Neural cell (in vitro differentiated cells): ENCODE measurements around the gene PRDM15.

ENCODE experiments used
- EP300 ChIP-seq: fragments of 450-650 bp; conservative IDR thresholded peaks from 2 replicates; pipeline ENCODE4 v1.6.1; 2014; ENCODE audit warnings: antibody characterized with exemption, mild to moderate bottlenecking, moderate library complexity; ENCODE audit not compliant: poor library complexity, severe bottlenecking
- EZH2 ChIP-seq: fragments of 200-600, 300-800 bp; shearing (Covaris generic), sonication (generic); IDR thresholded peaks from 2 replicates; pipeline ENCODE4 v1.6.1; 2014; ENCODE audit warnings: antibody characterized with exemption, low read length, borderline replicate concordance, mild to moderate bottlenecking; ENCODE audit not compliant: insufficient read depth, poor library complexity, severe bottlenecking
- POLR2AphosphoS5 ChIP-seq: IDR thresholded peaks from 2 replicates; pipeline ENCODE4 v1.6.1; 2012
- RAD21 ChIP-seq: fragments of 450-650 bp; conservative IDR thresholded peaks from 2 replicates; pipeline ENCODE4 v1.6.1; 2014; ENCODE audit warnings: antibody characterized with exemption, mild to moderate bottlenecking, moderate library complexity
- REST ChIP-seq: IDR thresholded peaks from 2 replicates; pipeline ENCODE4 v1.6.1; 2012; ENCODE audit warnings: borderline replicate concordance
- SMC3 ChIP-seq: fragments of 450-650 bp; conservative IDR thresholded peaks from 2 replicates; pipeline ENCODE4 v1.6.1; 2014; ENCODE audit warnings: antibody characterized with exemption, mild to moderate bottlenecking, moderate library complexity; ENCODE audit not compliant: poor library complexity
- TF ChIP-seq, protein P1 (sequence below): fragments of 450-650 bp; IDR thresholded peaks from 2 replicates; pipeline ENCODE4 v1.5.1; 2014; ENCODE audit warnings: antibody characterized with exemption, mild to moderate bottlenecking, moderate library complexity; ENCODE audit not compliant: poor library complexity, severe bottlenecking

DNA sequence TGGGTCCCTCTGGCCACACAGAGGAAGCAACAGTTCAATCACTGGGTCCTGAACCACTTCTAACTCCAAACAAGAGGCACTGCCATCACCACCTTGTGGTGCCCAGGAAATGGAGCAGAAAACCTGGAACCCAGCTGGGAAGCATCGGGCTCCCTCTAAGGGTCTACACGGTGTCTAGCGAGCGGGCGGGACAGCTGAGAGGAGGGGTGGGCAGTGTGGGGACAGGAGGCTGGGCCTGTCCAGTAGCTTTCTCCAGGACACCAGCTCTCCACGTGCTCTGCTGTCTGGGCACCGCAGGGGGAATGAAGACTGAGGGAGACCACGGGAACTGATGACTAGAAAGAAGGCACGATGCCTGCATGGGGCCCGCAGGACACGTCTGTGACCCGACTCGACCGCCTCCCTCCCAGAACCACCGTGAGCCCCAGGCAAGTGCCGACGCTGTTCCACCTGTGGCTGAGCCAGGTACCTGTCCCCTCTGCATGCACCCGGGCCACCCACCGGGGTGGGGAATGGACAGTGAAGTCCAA lies 5.4 kb upstream of the PRDM15 start:
- no peak for TF ChIP-seq EZH2
- TF ChIP-seq EP300 = no peak
- TF ChIP-seq, protein P1, sequence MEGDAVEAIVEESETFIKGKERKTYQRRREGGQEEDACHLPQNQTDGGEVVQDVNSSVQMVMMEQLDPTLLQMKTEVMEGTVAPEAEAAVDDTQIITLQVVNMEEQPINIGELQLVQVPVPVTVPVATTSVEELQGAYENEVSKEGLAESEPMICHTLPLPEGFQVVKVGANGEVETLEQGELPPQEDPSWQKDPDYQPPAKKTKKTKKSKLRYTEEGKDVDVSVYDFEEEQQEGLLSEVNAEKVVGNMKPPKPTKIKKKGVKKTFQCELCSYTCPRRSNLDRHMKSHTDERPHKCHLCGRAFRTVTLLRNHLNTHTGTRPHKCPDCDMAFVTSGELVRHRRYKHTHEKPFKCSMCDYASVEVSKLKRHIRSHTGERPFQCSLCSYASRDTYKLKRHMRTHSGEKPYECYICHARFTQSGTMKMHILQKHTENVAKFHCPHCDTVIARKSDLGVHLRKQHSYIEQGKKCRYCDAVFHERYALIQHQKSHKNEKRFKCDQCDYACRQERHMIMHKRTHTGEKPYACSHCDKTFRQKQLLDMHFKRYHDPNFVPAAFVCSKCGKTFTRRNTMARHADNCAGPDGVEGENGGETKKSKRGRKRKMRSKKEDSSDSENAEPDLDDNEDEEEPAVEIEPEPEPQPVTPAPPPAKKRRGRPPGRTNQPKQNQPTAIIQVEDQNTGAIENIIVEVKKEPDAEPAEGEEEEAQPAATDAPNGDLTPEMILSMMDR = no peak
- no peak for TF ChIP-seq POLR2AphosphoS5
- no peak for TF ChIP-seq RAD21
- TF ChIP-seq SMC3 = no peak
- no peak for TF ChIP-seq REST
